Measurements from ENCODE around the gene MADCAM1.

The MADCAM1 gene

DNA sequence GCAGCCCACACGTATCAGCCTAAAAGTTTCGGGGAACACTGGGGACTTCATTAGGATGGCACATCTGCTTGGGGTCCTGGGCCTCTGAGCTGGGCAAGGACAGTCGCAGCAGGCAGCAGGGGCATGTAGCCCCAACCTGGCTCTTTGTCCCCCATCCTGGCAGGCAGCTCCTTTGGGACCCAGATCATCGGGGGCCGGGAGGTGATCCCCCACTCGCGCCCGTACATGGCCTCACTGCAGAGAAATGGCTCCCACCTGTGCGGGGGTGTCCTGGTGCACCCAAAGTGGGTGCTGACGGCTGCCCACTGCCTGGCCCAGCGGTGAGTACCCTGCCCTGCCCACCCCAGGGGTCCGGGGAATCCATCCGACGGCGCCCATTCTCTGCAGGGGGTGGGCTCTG is 50.8 kb downstream of the MADCAM1 start:
- Histone ChIP-seq H3K4me3 (ENCODE audit: low read depth, low read length) (no peak overlapping the region), H3K36me3 (no peaks in the 10 kb centered on the region), H3K27me3 (no peaks in the 10 kb centered on the region), H3K9me3 (no peaks in the 10 kb centered on the region), H3K4me1 (no peaks in the 10 kb centered on the region)
- TF ChIP-seq, protein P1, sequence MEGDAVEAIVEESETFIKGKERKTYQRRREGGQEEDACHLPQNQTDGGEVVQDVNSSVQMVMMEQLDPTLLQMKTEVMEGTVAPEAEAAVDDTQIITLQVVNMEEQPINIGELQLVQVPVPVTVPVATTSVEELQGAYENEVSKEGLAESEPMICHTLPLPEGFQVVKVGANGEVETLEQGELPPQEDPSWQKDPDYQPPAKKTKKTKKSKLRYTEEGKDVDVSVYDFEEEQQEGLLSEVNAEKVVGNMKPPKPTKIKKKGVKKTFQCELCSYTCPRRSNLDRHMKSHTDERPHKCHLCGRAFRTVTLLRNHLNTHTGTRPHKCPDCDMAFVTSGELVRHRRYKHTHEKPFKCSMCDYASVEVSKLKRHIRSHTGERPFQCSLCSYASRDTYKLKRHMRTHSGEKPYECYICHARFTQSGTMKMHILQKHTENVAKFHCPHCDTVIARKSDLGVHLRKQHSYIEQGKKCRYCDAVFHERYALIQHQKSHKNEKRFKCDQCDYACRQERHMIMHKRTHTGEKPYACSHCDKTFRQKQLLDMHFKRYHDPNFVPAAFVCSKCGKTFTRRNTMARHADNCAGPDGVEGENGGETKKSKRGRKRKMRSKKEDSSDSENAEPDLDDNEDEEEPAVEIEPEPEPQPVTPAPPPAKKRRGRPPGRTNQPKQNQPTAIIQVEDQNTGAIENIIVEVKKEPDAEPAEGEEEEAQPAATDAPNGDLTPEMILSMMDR (IDR thresholded peaks at IDR 0.05; ENCODE audit: low read depth, low read length): no peak
- no peak for DNase-seq

DNA sequence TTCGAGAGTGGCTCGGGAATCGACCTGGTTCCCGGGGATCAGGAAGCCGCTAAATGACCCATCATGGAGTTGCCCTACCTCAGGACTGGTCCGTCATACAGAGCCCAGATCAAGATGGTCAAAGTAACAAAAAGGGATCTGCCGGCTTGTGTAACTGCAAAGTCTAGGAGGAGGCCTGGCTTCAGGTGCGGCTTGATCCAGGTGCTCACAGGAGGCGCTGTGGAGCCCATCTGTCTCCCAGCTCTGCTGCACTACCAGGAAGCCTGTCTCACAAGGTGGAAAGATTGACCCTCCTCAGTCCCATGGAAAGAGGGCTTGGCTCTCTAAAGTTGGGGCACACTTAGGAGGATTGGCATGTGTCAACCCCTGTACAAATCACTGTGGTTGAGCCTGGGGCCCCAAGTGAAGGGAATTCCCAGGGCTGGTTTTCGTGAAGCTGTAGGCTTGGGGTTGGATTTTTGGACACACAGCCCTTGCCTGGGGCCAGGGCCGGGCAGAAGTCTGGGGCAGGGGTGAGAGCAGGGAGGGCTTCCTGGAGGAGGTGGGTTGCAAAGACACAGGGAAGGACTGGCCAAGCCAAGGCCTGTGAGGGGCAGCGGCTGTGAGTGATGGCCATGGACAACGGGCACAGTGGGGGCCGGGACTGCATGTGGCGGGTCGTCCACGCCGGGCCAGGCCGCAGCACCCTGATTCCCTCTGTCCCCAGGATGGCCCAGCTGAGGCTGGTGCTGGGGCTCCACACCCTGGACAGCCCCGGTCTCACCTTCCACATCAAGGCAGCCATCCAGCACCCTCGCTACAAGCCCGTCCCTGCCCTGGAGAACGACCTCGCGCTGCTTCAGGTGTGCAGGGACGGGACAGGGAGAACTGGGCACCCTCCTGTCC is 51.8 kb downstream of the MADCAM1 start:
- Histone ChIP-seq H3K4me1 (no peaks in the 10 kb centered on the region), H3K4me3 (ENCODE audit: low read depth, low read length) (no peak overlapping the region), H3K9me3 (no peaks in the 10 kb centered on the region), H3K27me3 (no peaks in the 10 kb centered on the region), H3K36me3 (no peaks in the 10 kb centered on the region)
- no peak for DNase-seq
- TF ChIP-seq, protein P1 (IDR thresholded peaks at IDR 0.05; ENCODE audit: low read depth, low read length): no peak

DNA sequence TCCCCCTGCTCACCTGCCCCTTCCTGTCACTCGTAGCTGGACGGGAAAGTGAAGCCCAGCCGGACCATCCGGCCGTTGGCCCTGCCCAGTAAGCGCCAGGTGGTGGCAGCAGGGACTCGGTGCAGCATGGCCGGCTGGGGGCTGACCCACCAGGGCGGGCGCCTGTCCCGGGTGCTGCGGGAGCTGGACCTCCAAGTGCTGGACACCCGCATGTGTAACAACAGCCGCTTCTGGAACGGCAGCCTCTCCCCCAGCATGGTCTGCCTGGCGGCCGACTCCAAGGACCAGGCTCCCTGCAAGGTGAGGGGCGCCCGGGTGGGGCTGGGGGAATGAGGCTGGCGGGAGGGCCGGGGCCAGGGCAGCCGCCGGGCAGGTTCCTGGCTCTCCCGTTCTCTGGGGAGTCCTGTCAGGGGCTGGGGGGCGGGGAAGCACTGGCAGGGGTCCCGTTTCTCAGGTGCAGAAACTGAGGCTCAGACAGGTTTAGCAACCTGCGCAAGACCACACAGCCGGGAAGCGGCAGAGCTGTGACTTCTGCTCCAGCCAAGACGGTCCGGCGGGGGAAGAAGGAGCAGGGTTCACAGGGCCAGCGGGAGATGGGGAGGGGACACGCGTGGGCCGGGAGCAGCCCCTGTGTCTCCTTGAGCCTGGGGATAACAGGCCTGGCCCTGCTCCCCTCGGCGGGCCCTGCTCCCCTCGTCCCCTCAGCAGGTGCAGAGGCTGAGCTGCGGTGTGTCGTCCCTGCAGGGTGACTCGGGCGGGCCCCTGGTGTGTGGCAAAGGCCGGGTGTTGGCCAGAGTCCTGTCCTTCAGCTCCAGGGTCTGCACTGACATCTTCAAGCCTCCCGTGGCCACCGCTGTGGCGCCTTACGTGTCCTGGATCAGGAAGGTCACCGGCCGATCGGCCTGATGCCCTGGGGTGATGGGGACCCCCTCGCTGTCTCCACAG is 52.9 kb downstream of the MADCAM1 start:
- Histone ChIP-seq H3K9me3 (no peaks in the 10 kb centered on the region), H3K27me3 (no peaks in the 10 kb centered on the region), H3K4me3 (ENCODE audit: low read depth, low read length) (no peak overlapping the region), H3K36me3 (no peaks in the 10 kb centered on the region), H3K4me1 (no peaks in the 10 kb centered on the region)
- no peak for DNase-seq
- TF ChIP-seq, protein P1 (IDR thresholded peaks at IDR 0.05; ENCODE audit: low read depth, low read length): no peak

DNA sequence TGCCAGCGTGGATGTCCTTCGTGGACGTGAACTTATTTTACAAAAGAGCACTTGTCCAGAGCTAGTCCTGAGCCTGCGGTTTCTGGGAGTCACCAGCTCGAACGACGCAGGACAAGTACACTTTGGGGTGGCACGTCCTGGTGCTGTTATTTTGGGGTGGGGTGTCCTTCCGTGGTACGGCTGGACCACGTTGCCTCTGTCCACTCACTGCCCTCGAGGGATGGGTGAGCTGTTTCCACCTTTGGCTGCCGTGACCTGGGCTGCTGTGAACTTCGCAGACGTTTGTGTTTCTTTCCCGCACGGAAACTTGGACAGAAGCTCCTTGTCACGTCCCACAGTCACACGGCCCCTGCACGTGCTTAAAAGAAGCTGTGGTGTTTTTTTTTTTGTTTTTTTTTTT is 58.5 kb downstream of the MADCAM1 start:
- no peak for DNase-seq
- H3K36me3 ChIP-seq: no peaks in the 10 kb centered on the region
- no peak overlapping the region for H3K4me3 ChIP-seq (ENCODE audit: low read depth, low read length)
- no peaks in the 10 kb centered on the region for H3K27me3 ChIP-seq
- H3K4me1 ChIP-seq: no peaks in the 10 kb centered on the region
- no peaks in the 10 kb centered on the region for H3K9me3 ChIP-seq
- TF ChIP-seq, protein P1 (IDR thresholded peaks at IDR 0.05; ENCODE audit: low read depth, low read length): no peak
